Activated T-cell treated with anti-CD3 and anti-CD28 coated beads, Interleukin-2, amount 50 U/mL, for 4 hours (primary cell): ENCODE data around the gene PC. TPM values are rescaled to one million over a fixed set of nuclear protein-coding genes. Genes with fewer than 3 reads are reported as not detected.

Source experiments
- ATAC-seq, 2 donors: fragments of 200-7000 bp; cut with Tn5 transposase; one replicate each; pipeline ENCODE4 v1.10.0; 2021
- DNase-seq: peaks from one replicate; pipeline ENCODE4 v3.0.0-alpha.2; 2020
- H3K27me3 Mint-ChIP-seq: one replicate; pipeline ENCODE4 v1.8.0; 2021; ENCODE audit warnings: low read depth, mixed read lengths
- H3K36me3 Mint-ChIP-seq: one replicate; pipeline ENCODE4 v1.8.0; 2022; ENCODE audit warnings: mixed read lengths; ENCODE audit not compliant: insufficient read depth
- H3K4me1 Mint-ChIP-seq: one replicate; pipeline ENCODE4 v1.8.0; 2021; ENCODE audit warnings: low read depth, mixed read lengths
- H3K4me3 Mint-ChIP-seq: one replicate; pipeline ENCODE4 v1.8.0; 2021; ENCODE audit warnings: mild to moderate bottlenecking, moderate library complexity, mixed read lengths
- H3K9me3 Mint-ChIP-seq: one replicate; pipeline ENCODE4 v1.8.0; 2021; ENCODE audit warnings: mixed read lengths
- total RNA-seq, 3 donors: library from RNA; stranded (reverse); gene quantifications; one replicate each; pipeline ENCODE4 v1.2.1, GENCODE V29; 2021

Gene PC
- total RNA-seq, 3 donors from 2014 or later = 17.5 to 20.0 (median 18.4) TPM

DNA sequence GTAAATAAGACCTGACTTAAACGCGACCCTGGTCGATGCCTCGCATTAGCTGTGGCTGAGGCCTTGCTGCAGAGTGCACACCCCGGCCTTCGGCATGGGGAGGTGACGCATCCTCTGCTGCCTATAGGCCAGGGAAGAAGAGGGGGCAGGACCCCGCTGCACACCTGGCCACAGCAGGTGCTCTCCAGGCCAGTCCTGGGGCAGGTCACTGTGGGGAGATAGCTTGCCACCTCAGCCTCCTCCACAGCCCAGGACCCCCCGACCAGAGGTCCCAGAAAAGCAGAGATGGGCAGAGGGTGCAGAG lies 88.7 kb downstream of the PC start:
- peaks cover 8% of the 10 kb centered on the region for H3K4me1 Mint-ChIP-seq
- no peaks in the 10 kb centered on the region for H3K9me3 Mint-ChIP-seq
- ATAC-seq (no peak), DNase-seq (no peak)
- no peak overlapping the region for H3K4me3 Mint-ChIP-seq
- no peaks in the 10 kb centered on the region for H3K27me3 Mint-ChIP-seq
- no peaks in the 10 kb centered on the region for H3K36me3 Mint-ChIP-seq

DNA sequence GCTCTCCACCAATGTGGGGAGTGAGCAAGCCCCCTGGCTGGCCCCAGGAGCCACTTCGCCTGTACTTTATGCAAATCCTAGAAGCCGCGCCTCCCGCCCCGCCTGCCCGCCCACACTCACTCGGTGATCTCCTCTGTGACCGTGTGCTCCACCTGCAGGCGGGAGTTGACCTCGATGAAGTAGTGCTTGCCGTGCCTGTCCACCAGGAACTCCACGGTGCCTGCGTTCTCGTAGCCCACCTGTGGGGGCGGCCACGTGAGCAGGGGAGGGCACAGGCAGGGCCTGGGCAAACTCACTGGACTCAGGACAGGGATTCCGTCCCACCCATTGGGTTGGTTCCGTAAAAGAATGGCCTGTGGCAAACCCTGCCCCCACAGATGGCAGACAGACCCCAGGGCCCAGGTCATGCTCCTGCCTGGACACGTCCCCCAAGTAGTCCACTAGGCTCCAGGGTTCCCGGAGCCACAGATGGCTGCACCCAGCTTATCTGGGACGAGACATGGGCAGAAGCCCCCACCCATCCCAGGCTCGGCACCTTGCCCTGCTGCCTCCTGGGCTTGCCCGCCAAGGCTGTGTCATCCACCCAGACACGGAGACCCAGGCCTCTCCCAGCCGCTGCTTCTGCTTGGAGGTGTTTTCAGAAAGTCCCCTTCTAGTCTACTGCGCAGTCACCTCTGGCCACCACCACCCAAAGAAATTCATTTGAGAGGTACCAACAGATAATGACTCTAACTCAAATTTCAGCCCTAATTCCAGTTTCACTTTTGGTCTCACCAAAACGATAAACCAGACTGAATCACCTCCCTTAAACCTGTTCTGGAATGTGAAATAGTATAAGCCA lies 89.2 kb downstream of the PC start:
- Mint-ChIP-seq H3K4me1 (peaks cover 8% of the 10 kb centered on the region), H3K4me3 (no peak overlapping the region), H3K36me3 (no peaks in the 10 kb centered on the region), H3K27me3 (no peaks in the 10 kb centered on the region), H3K9me3 (no peaks in the 10 kb centered on the region)
- DNase-seq (peak; percentile 74), ATAC-seq (peak; percentile 96)

DNA sequence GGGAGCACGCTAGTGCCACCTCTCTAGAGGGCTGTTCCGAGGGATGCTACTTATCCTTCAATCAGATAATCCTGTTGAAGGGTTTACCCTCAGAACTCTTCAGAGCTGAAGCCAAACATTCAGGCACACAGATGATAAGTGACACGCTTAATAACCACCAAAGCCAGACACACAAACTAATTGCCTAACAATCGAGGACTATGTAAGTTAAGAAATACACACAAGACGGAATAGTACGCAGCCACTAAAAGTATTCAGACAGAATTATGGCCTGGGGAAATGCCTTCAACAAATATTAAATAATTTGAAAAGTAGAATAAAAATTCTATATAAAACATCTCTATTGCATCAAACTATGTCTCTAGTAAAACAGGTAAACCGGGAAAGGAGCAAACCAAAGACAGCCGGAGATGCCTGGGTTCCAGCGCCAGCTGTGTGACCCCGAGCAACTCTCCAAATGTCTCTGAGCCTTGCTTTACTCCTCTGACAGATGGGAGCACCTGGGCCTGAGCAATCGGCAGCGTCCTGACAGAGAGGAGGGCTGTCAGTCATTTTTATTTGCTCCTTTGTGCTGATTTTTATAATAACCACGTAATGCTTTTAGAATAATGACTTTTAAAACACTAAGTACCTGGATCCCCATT lies 90.0 kb downstream of the PC start:
- H3K4me3 Mint-ChIP-seq = no peak overlapping the region
- H3K36me3 Mint-ChIP-seq = no peaks in the 10 kb centered on the region
- H3K27me3 Mint-ChIP-seq = no peaks in the 10 kb centered on the region
- DNase-seq (no peak), ATAC-seq (no peak)
- no peaks in the 10 kb centered on the region for H3K9me3 Mint-ChIP-seq
- peaks cover 8% of the 10 kb centered on the region for H3K4me1 Mint-ChIP-seq

DNA sequence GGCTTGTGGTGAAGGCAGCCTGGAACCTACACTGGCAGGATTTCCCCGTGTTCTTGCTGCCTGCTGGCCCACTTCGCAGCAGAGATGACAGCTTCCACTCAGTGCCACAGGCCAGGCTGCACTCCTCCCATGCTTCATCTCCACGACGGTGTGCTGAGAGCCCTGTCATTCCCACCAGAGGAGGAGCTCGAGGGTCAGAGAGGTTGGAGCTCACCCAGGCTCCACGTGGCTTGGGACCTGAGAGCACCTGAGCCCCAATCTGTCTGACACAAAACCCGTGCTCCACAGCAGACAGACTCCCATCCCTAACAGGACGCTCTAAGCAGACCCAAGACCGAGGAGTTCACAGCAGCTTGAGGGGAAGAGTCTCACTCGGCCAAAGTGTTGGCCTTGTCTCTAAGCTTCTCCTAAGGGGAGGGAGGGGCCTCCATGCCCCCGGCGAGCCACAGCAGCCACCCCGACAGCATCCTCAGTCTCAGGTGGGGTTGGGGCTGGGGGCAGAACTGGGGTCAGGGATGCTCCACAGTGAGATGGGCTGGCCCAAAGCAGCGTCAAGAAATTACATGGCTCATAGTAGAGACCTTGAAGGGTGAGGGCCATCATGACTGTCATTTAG lies 90.7 kb downstream of the PC start:
- ATAC-seq (no peak), DNase-seq (no peak)
- H3K4me3 Mint-ChIP-seq = no peak overlapping the region
- H3K27me3 Mint-ChIP-seq = no peaks in the 10 kb centered on the region
- H3K4me1 Mint-ChIP-seq = peaks cover 8% of the 10 kb centered on the region
- H3K9me3 Mint-ChIP-seq = no peaks in the 10 kb centered on the region
- H3K36me3 Mint-ChIP-seq = no peaks in the 10 kb centered on the region

DNA sequence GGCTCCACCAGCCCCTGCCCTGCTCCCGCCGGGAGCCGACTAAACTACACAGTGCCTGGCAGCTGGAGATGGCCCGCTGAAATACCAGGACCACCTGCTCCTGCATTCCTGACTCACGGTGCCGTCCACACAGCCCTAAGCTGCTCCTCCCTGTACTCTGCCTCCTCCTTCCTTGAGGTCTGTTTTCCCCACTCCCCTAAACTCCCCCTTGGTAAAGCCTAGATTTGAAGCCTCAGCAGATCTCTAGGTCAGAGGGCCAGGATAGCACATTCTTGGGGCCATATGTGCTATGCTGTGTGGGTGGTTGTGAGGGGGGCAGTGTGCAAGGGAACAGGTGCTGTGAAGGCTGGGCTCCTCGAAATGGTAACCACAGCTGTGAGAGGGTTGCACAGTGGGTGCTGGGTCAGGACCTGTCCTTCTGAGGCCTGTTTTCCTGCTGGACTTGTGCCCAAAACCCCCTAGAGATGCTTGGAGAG lies 91.6 kb downstream of the PC start:
- ATAC-seq = no peak
- no peaks in the 10 kb centered on the region for H3K9me3 Mint-ChIP-seq
- H3K4me3 Mint-ChIP-seq = no peak overlapping the region
- no peak for DNase-seq
- no peaks in the 10 kb centered on the region for H3K27me3 Mint-ChIP-seq
- H3K36me3 Mint-ChIP-seq = no peaks in the 10 kb centered on the region
- peaks cover 8% of the 10 kb centered on the region for H3K4me1 Mint-ChIP-seq

DNA sequence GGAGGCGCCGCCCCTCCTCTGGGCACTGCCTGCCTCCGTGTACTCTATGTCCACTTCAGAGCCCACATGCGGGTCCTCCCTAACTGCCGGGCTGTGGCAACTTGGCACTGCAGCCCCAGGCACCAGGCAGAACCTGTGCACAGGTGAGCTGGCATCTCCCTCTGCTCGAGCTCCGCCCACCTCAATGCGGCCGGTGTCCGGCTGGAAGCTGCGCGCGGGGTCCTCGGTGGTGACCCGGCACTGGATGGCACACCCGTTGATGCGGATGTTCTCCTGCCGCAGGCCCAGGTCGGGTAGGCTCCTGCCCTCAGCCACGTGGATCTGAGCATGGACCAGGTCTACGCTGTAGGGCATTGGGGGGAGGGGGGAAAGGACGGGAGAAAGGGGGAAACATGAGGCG lies 92.2 kb downstream of the PC start:
- Mint-ChIP-seq H3K36me3 (no peaks in the 10 kb centered on the region), H3K4me3 (no peak overlapping the region), H3K4me1 (peaks cover 8% of the 10 kb centered on the region), H3K9me3 (no peaks in the 10 kb centered on the region), H3K27me3 (no peaks in the 10 kb centered on the region)
- DNase-seq (no peak), ATAC-seq (no peak)

DNA sequence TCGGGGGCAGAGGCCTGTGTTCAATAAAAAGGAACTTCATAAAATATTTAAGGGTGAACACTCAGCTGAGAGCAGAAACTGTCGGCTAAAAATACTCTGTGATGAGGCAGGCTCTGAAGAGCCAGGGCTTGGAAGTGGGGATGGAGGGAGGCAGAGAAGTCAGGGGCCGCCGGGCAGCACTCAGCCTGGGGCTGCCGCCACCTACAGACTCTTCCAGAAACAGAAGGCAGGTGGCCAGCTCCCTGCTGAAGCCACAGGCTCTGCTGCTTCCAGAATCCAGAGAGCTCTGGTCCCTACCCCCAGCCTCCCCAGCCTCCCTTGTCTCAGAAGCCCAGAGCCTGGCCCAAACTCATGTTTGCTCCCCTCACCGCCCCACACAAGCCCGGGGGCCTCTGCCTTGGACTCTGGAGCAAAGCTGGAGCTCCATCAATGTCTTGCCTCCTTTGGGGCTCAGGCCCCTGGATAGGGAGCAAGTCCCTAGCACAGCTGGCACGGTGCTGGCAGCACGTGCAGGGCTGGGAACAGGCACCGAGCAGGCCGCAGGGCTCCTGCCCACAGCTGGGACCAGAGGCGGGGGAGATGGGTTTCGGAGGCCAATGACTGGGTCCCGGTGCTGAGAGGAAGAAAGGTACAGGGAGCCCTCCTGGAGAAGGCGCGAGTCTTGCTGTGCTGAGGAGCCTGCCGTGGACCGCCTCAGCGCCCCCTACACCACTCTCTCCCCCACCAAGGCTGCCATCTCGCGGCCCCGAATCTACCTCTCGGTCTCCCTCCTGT lies 93.1 kb downstream of the PC start:
- H3K9me3 Mint-ChIP-seq = no peaks in the 10 kb centered on the region

DNA sequence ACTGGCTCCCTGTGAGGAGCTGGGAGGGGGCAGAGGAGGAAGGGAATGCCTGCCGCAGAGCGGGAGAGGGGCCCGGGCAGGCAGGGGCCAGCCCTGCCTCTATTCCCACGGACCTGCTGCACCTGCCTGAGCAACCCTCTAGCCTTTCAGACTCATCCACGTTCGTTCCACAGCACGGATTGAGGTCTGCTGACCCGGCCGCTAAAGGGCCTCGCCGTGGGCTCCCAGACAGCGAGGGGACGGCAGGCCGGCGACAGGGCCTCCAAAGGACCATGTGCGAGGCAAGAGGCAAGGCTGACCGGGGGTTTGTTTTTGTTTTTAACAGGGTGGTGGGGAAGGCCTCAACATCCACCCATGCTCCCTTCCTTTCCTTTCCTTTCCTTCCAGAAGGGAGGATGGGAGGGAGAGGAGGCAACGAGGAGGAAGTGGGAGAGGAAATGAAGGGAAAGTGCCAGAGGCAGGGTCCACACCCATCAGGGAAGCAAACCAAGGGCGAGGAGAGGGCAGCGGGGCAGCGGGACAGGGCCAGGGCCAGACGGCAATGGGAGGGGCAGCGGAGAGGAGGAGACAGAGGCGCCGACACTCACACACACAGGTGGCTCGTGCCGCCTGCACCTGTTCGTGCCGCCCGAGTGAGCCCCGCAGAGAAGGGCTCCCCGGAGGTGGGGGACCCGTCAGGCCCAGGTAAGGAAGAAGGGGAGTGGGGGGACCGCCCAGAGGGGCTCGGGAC lies 93.8 kb downstream of the PC start:
- Mint-ChIP-seq H3K4me3 (no peak overlapping the region), H3K36me3 (no peaks in the 10 kb centered on the region)
- no peak for DNase-seq

More for the DNA sequence above, 93.1 kb downstream of the PC start:
- no peak for ATAC-seq
- Mint-ChIP-seq H3K4me1 (peaks cover 8% of the 10 kb centered on the region), H3K27me3 (no peaks in the 10 kb centered on the region), H3K4me3 (no peak overlapping the region), H3K36me3 (no peaks in the 10 kb centered on the region)
- no peak for DNase-seq

DNA sequence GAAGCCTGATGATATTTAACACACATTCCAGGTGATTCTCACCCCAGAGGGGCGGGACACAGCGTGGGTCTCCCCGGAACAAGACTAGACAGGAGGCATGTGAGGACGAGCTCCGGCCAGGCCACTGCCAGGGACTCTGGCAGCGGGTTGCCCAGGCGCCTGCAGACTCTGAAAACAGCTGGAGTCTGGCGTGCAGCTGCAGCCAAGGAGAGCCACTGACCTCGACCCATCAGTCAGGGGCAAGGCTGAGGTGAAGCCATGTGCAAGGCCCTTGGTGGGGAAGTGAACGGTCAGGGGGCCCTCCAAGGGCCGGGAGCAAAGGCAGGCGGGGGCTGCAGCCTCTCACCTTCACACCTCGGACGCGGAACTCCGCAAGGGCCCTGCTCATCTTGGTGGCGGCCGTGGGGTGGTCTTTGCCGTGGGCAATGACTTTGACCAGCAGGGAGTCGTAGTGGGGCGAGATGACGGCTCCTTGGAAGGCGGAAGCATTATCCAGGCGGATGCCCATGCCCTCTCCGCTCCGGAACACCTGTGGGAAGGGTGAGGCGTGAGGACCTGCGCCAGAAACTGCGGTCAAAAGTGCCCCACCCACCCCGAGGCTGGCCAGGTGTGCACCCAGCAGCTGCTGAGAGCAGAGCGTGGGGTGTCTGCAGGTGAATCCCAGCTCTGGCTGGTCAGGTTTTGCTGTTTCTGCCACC lies 94.6 kb downstream of the PC start:
- Mint-ChIP-seq H3K9me3 (no peaks in the 10 kb centered on the region), H3K27me3 (no peaks in the 10 kb centered on the region), H3K4me3 (no peak overlapping the region), H3K4me1 (peaks cover 1% of the 10 kb centered on the region), H3K36me3 (no peaks in the 10 kb centered on the region)
- ATAC-seq = no peak
- DNase-seq = no peak

More for the DNA sequence above, 93.8 kb downstream of the PC start:
- Mint-ChIP-seq H3K9me3 (no peaks in the 10 kb centered on the region), H3K4me1 (peaks cover 7% of the 10 kb centered on the region), H3K27me3 (no peaks in the 10 kb centered on the region)
- ATAC-seq = no peak

DNA sequence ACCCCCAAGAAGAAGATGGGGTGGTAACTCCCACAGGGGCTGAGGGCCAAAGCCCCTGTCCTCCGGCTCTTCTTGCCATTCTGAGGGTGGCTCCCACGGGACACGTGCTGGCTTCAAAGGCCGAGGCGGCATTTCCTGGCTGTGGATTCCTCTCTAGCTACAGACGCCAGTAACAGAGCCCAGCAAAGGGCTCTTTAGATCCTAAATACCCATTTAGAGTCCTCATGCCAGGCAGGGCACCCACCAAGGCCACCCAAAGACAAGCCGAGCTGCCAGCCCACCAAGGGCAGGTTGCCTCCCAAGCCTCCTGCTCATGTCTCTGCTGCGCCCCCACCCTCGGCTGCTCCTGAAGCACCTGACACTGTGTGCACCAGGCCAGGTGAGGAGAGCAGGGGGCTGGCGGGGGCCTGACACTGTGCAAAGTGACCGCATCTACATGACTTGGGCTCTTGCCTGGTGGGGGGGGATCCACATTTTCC lies 95.6 kb downstream of the PC start:
- H3K36me3 Mint-ChIP-seq = no peaks in the 10 kb centered on the region
- H3K4me1 Mint-ChIP-seq = no peaks in the 10 kb centered on the region
- ATAC-seq = no peak
- no peak overlapping the region for H3K4me3 Mint-ChIP-seq
- no peak for DNase-seq
- H3K9me3 Mint-ChIP-seq = no peaks in the 10 kb centered on the region
- H3K27me3 Mint-ChIP-seq = no peaks in the 10 kb centered on the region

DNA sequence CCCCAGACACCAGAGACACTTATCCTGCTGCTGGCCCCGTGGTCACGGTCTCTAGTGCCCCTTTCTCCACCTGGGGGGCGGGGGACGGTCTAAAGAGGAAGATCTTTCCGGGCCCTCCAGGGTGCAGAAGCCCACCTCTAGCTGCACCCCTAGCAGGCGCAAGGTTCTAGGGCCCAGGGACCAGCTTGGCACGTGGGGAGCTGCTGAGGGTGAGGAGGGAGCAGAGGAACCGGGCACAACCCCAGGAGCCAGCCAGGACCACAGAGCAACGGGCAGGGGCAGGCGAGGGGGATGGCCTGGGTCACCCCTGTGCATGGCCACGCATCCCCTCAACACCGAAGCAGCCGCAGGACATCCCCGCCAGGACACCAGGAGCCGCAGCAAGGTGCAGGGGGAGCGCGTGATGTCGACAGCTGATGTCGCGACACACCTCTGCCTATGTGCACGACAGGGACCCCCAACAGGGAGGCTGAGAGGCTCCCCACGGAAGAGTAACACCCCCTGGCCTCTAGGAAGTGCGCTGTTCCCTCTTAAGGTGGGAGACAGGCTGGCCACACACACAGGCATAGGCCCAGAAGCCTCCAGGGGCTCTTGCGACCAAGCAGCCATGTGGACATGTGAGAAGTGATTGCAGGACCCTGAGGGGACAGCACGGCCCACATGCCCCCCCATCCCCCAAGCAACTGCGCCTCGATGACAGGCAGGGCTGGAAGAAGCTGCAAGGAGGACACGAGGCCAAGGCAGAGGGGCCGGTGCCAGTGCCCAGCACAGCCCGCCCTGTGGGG lies 96.2 kb downstream of the PC start:
- Mint-ChIP-seq H3K36me3 (no peaks in the 10 kb centered on the region), H3K9me3 (no peaks in the 10 kb centered on the region), H3K4me3 (no peak overlapping the region), H3K27me3 (no peaks in the 10 kb centered on the region), H3K4me1 (no peaks in the 10 kb centered on the region)
- DNase-seq = no peak
- no peak for ATAC-seq

DNA sequence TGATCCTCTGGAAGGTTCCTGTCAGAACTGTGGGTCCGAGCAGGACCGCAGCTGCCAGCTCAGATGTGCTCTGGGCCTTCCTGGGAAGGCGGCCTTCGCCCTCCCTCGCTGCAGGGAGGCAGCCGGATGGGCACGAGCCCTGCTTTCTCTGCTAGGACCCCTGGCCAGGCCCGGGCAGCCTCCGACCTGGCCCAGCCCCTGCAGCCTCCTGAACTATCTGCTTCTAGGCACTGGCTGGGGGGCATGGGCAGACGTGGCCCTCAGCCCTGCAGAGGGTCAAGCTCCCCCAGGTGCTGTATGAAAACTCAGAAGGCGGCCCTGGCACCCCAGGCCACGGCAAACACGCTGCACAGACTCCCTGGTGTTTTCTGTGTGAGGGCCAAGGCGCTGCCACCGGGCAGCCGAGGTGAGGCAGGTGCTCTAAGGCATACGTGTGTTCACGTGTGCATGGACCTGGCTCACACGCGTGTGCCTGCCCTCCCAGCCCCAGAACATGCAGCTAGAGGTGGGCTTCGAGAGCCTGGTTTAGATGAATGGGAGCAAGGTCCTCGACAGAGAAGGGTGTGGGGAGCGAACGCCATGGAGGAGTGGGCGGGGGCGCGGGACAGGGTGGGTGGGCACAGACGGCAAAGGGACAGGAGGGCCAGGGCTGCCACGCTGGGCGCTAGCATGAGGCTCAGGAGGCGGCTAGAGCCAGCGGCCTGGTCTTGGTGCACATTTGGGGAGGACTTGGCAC lies 97.0 kb downstream of the PC start:
- no peak overlapping the region for H3K4me3 Mint-ChIP-seq

More for the DNA sequence above, 97.0 kb downstream of the PC start:
- Mint-ChIP-seq H3K27me3 (no peaks in the 10 kb centered on the region), H3K9me3 (no peaks in the 10 kb centered on the region), H3K36me3 (no peaks in the 10 kb centered on the region), H3K4me1 (no peaks in the 10 kb centered on the region)
- ATAC-seq (no peak), DNase-seq (no peak)
